GM12891 (cell line): ENCODE data around the gene SLC29A1. TPM values are rescaled to one million over a fixed set of nuclear protein-coding genes. Genes with fewer than 3 reads are reported as not detected.
"Not testable (repeated sequence)": the region's sequence is repeated elsewhere in the genome, so short reads cannot be mapped to it uniquely, and the experiment has no call there.

Source experiments
- DNase-seq: peaks from one replicate; pipeline ENCODE4 v3.0.0; 2011; ENCODE audit warnings: low spot score; ENCODE audit not compliant: insufficient read length
- FAIRE-seq: peaks from 2 replicates; lab custom pipeline; 2011; peaks lifted over from hg19 to GRCh38; lab: Jason Lieb, UNC
- PAX5 ChIP-seq: IDR thresholded peaks from 2 replicates; pipeline ENCODE4 v1.6.1; 2011; ENCODE audit warnings: low read length, moderate library complexity, mild to moderate bottlenecking; ENCODE audit not compliant: insufficient read depth, severe bottlenecking
- POLR2A ChIP-seq: IDR thresholded peaks from 2 replicates; pipeline ENCODE4 v1.6.1; 2011; ENCODE audit warnings: low read depth, low read length, control low read depth
- POLR2AphosphoS5 ChIP-seq: IDR thresholded peaks from 2 replicates; pipeline ENCODE4 v1.6.1; 2011; ENCODE audit warnings: low read depth, low read length, control low read depth
- POU2F2 ChIP-seq: IDR thresholded peaks from 2 replicates; pipeline ENCODE4 v1.6.1; 2011; ENCODE audit warnings: low read depth, mild to moderate bottlenecking, control low read depth, low read length, moderate library complexity
- SPI1 ChIP-seq: IDR thresholded peaks from 2 replicates; pipeline ENCODE4 v1.6.1; 2011; ENCODE audit warnings: low read depth, low read length, control low read depth
- TAF1 ChIP-seq: IDR thresholded peaks from 2 replicates; pipeline ENCODE4 v1.6.1; 2011; ENCODE audit warnings: low read depth, low read length, control low read depth
- polyA plus RNA-seq: library from polyadenylated mRNA; unstranded; fragments of >200 nt; gene quantifications from one replicate; pipeline ENCODE4 v1.2.1, GENCODE V29; 2012; ENCODE audit warnings: low read depth, missing spikeins, inconsistent platforms; ENCODE audit not compliant: missing spikeins

SLC29A1 gene
- 37.6 TPM for polyA plus RNA-seq

GRCh38 chr6:44223319-44224028 is at the start of gene SLC29A1:
TSS of gene SLC29A1 (plus strand) at chr6:44223595. CDS start at chr6:44227314, 3,719 bp downstream.
- DNase-seq (peak; percentile 90), FAIRE-seq (peak; percentile 87)
- no peak for TF ChIP-seq PAX5
- no peak for TF ChIP-seq POLR2AphosphoS5
- TF ChIP-seq TAF1 = no peak
- TF ChIP-seq SPI1 = no peak
- no peak for TF ChIP-seq POLR2A
- TF ChIP-seq POU2F2 = no peak

GRCh38 chr6:44176130-44176761 is 47.1 kb upstream of the SLC29A1 start:
- DNase-seq = no peak
- TF ChIP-seq POLR2A = no peak
- TF ChIP-seq SPI1 = no peak
- no peak for TF ChIP-seq TAF1
- no peak for TF ChIP-seq PAX5
- no peak for TF ChIP-seq POU2F2
- no peak for TF ChIP-seq POLR2AphosphoS5
- FAIRE-seq = peak; percentile 35

- peak; percentile 53 for DNase-seq
- peak; percentile 82 for FAIRE-seq
- TF ChIP-seq POLR2A (no peak), SPI1 (0 out of 2 replicates have a peak, but pooled peaks have one; percentile 47), PAX5 (no peak)
Measured at GRCh38 chr6:44176762-44177509, 46.5 kb upstream of the SLC29A1 start.

GRCh38 chr6:44177691-44178423 is 45.5 kb upstream of the SLC29A1 start:
- no peak for FAIRE-seq
- TF ChIP-seq POU2F2 (no peak), SPI1 (no peak), PAX5 (no peak), POLR2AphosphoS5 (no peak), TAF1 (no peak), POLR2A (no peak)
- DNase-seq = no peak

GRCh38 chr6:44178424-44179071 is 44.8 kb upstream of the SLC29A1 start:
- DNase-seq = no peak
- FAIRE-seq = no peak
- TF ChIP-seq POLR2A (no peak), TAF1 (no peak), SPI1 (no peak), POU2F2 (no peak), PAX5 (no peak), POLR2AphosphoS5 (no peak)

- no peak for TF ChIP-seq POU2F2
- no peak for TF ChIP-seq TAF1
- no peak for TF ChIP-seq POLR2AphosphoS5
- no peak for TF ChIP-seq SPI1
- no peak for TF ChIP-seq PAX5
- TF ChIP-seq POLR2A = no peak
- no peak for DNase-seq
- FAIRE-seq = no peak
Measured at GRCh38 chr6:44179072-44179536, 44.3 kb upstream of the SLC29A1 start.

- DNase-seq (no peak), FAIRE-seq (no peak)
- no peak for TF ChIP-seq POU2F2
Measured at GRCh38 chr6:44179648-44180047, 43.7 kb upstream of the SLC29A1 start.

- DNase-seq (no peak), FAIRE-seq (no peak)
- TF ChIP-seq PAX5 (no peak), SPI1 (no peak), POU2F2 (no peak), TAF1 (no peak), POLR2A (no peak)
Measured at GRCh38 chr6:44180406-44180805, 43.0 kb upstream of the SLC29A1 start.

- DNase-seq = no peak
- TF ChIP-seq POLR2A (no peak), PAX5 (no peak), TAF1 (no peak), POLR2AphosphoS5 (no peak), POU2F2 (no peak), SPI1 (no peak)
- FAIRE-seq = no peak
Measured at GRCh38 chr6:44180886-44181285, 42.5 kb upstream of the SLC29A1 start.

GRCh38 chr6:44181784-44182183 is 41.6 kb upstream of the SLC29A1 start:
- peak; percentile 90 for FAIRE-seq
- DNase-seq = not testable (repeated sequence)
